Measurements from ENCODE around the gene MRPL55. TPM values are rescaled to one million over a fixed set of nuclear protein-coding genes. Genes with fewer than 3 reads are reported as not detected.

Gene MRPL55
- 67.0 and 82.8 TPM in 2 replicates for total RNA-seq
- 79.5 TPM for polyA plus RNA-seq (2012)

DNA sequence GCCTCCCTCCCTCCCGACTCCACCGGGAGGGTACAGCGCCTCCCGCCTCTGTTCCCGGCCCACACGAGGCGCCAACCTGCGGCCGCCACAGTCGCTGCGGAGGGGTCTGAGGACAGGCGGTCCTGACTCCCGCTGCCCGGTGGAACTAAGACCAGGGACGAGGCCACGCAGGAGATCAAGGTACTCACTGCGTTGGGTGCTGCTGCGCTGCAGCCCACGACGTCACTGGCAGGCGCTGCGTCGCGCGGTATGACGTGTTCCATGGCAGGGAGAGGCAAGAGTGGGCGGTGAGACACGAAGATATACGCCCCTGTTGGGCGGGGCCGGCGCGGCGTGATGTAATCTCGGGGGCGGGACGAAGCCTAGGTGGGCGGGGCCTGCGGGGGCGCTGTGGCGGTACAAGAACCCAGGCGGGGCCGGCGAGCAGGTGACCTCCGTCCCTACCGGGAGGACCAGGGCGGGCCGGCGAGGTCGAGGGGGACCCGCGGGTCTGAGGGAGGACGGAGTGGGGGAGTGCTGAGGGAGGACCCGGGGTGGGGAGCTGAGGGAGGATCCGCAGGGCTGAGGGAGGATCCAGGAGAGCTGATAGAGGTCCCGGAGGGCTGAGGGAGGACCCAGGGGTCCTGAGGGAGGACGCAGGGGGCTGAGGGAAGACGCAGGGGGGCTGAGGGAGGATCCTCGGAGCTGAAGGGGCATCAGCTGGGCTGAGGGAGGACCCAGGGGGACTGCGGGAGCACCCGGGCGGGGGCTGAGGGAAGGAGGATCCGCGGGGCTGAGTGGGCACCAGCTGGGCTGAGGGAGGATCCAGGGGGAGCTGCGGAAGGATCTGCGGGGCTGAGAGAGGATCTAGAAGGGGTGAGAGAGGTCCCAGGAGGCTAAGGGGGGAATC, at the start of gene MRPL55:
TSS of gene MRPL55 (minus strand) at position 227 of the 889 bp plus-strand sequence. CDS start 1,039 bp downstream, outside the sequence.
- DNase-seq (ENCODE audit: low read depth), result peak; percentile 96

- no peak for DNase-seq (ENCODE audit: low read depth)
Observed at GRCh38 chr1:228158151-228159007, 49.3 kb upstream of the MRPL55 start.

- no peak for DNase-seq (ENCODE audit: low read depth)
Observed at GRCh38 chr1:228157729-228158126, 48.6 kb upstream of the MRPL55 start.

GRCh38 chr1:228156941-228157728, 48.0 kb upstream of the MRPL55 start:
- no peak for DNase-seq (ENCODE audit: low read depth)

GRCh38 chr1:228156515-228156881, 47.4 kb upstream of the MRPL55 start:
- no peak for DNase-seq (ENCODE audit: low read depth)

GRCh38 chr1:228155596-228156514, 46.8 kb upstream of the MRPL55 start:
- DNase-seq (ENCODE audit: low read depth), result no peak

DNA sequence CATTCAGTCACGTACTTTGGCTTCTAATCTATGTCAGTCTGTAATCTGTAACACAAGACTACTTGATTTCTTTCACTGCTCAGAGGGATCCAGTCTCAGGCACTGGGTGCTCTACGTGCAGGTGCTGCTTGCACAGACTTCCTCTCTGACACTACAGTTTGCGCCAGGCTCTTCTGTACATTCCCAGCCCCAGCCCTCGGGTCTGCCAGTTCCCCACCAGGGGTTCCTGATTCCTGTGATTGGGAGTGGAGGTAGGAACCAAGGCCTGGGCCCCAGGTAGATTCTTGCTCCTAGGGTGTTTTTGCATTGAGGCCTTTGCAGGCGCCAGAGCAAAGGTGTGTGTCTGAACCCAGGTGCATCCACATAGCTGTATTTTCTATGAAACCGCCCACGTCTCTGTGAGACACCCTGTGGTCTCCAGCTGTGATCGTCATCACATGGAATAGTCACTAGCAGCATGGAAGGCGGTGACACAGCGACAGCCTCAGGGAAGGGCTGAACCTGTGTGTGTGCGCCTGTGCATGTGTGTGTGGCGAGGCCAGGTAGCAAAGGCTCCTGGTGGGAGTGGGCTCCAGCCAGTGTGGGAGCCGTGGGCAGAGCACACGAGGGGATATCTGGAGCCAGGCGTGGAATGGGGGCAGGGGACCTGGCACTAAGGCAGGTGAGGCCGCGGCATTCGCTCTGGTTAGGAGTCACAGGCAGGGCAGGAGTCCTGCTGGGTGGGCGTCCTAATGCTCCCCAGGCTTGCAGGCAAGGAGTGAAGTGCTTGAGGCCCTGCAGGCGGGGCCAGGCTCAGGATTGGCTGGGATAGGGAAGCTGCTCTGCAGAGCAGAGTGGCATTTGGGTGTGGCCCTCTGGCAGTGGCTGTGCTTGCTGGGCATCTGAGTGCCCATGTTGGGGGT, 45.8 kb upstream of the MRPL55 start:
- peak; percentile 16 for DNase-seq (ENCODE audit: low read depth)

GRCh38 chr1:228154021-228154669, 45.0 kb upstream of the MRPL55 start:
- no peak for DNase-seq (ENCODE audit: low read depth)

DNA sequence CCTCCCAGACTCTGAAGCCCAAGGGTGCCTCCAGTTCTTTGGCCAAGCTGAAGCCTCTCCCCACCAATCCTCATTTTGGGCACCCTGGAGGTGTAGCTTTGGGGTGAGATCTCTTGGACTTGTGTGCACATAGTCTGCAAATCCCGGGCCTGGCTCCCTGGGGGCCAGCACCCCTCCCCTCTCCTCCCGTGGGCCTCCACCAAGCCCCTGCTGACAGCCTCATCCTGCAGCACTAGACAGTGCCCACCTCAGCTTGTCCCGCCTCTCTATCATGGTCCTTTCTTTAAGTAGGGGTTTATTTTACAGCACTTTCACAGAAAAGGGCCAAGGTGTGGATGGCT, 43.8 kb upstream of the MRPL55 start:
- no peak for DNase-seq (ENCODE audit: low read depth)

DNA sequence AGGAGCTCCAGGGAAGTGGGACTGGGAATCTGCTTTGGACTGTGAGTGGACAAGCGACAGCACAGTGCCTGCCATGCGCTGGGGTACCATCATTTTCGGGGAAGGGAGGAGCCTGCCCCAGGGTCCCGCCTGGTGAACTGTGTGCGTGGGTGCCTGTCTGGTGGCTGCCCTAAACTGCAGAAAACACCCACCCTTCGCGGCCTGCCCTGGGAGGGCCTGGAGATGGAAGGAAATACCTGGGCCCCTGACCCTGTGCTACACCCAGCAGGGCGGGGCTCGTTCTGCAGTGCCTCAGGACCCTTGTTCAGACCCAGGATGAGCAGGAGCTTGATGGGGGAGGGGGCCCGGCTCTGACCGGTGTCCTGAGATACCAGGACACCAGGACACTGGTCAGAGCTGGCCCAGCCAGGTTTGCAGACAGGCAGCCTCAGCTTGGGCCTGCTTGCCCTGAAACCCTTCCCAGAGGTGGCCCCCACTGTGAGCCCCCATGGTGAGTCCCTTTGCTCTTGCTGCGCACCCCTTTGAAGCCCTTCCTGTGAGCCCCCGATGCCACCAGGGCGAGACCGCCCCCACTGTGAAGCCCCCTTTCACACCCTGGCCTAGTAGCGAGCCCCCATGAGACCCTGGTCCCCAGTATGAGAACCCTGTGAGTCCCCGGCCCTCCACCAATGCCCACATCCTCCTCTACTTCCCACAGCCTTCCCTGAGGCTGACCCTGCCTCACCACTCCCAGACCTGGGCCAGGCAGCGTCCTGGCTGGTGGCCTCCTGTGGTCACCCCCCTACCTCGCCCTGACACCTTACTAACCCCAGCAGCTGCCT, 43.2 kb upstream of the MRPL55 start:
- DNase-seq (ENCODE audit: low read depth), result no peak

DNA sequence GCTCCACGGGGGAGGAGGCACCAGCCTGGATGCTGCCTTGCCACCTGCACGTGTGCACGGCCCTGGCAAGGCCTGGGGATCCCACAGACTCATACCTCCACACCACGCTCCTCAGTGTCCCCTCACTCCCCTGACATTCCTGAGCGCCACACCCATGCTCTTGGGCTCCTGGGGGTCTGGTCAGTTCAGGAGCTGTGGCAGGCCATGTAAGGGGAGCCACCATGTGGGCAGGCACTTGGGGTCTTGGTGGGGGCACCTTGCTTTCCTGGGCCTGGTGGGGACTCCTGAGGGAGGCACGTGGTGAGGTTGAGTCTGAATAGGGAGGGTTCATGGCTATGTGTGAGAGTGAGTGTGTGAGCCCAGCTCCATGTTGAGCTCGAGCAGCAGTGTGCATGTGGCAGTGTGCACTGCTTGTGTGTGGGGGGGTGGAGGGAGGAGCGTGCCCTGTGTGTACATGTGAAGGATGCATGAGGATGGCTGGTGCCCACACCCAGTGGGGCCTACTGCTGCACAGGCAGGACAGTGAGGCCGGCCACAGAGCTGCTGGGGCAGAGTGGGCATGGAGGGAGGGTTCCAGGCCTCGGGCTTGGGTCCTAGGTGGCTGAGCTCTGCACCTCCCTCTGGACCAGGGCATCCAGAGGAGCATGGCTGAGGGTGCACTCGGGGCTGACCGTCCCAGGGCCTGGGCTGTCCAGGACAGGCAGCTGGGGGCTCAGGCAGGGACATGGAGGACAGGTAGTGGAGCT, 42.3 kb upstream of the MRPL55 start:
- DNase-seq (ENCODE audit: low read depth), result no peak

DNA sequence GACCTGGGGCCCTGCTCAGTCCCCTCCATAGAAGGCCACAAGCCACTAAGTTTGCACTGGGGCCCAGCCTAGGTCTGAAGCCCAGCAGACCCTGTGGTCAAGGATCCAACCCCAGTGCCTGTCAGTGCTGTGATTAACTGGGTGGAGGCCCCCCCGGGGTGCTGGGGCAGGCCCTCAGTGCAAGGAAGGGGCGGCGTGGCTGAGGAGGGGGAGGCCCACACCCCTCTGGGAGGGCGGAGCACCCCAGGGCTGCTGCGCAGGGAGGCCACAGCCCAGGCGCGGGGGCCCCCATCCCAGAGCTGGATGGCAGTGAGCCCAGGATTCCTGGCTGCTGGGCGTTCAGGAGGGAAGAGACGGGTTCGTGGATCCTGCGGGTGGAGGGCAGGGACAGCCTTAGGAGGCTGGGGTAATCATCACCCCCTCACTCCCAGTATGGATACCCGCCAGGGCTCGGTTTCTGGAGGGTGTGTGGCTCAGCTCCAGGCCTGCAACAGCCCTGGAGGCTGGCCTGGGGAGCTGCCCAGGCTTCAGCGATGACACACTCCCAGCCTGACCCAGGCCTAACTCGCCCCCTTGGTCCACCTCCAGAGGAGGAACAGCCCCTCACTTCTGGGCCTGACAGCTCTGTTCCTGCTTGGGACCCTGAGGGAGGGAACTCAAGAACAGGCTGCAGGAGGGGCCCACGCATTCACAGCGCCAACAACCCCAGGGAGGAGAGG, 41.5 kb upstream of the MRPL55 start:
- peak; percentile 39 for DNase-seq (ENCODE audit: low read depth)

DNA sequence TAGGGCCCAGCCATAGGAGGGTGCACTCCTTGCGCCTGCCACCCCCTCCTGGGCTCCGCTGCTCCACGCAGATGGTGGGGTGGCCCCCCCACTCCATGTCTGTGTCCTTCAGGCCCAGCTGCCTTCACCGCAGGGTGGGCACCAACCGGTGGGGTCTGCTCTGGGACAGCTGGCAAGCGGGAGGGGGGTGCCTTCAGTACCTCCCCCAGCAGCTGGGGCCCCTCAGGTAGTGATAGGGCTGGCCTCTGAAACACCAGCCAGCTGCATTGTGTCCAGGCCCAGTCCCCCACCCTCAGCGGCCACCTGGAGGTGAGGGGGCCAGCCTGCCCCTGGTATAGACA, 41.0 kb upstream of the MRPL55 start:
- DNase-seq (ENCODE audit: low read depth), result no peak

DNA sequence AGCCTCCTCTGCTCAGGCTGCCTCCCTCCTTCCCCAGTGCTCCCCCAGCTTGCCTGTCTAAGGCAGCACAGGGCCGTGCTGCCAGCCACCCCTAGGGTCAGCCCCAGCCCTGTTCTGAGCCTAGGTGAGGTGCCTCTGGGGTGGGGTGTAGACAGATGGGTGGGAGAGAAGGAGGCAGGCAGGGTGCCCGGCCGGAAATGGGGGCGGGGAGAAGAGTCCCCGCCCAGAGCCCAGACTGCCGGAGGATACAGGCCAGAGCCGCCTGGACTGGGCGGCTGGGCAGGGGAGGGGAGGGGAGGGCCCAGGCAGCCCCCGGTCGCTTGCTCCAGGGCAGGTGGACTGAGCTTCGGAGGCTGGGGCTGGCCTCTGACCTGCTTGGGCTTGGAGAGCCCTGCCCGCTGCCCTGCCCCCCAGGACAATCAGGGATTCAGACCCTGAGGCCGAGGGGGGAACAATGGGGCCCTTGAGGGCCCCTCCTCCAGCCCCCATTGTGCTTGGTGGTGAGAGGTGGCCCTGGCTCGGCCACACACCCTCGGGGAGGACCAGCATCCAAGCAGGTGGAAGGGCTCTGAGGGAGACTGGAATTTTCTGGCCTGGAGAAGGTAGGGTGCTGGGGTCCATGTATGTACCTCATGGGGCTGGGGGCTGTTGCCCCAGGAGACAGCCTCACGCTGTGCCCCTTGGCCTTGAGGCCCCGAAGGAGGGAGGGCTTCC, 40.5 kb upstream of the MRPL55 start, which contains the start of gene GJC2:
TSS of gene GJC2 (plus strand) at position 525 of the 714 bp plus-strand sequence. CDS start 7,829 bp downstream, outside the sequence.
- DNase-seq (ENCODE audit: low read depth), result no peak

GRCh38 chr1:228148935-228149405, 39.9 kb upstream of the MRPL55 start:
- DNase-seq (ENCODE audit: low read depth), result no peak
